Choroid plexus epithelial cell (primary cell): ENCODE results near the gene CXCR6.

Experiments
- DNase-seq: peaks from one replicate; pipeline ENCODE4 v3.0.0-alpha.2; 2010; ENCODE audit warnings: low read depth
- H3K4me3 ChIP-seq: 2 replicates; pipeline ENCODE4 v1.5.1; 2011; ENCODE audit warnings: low read depth, mild to moderate bottlenecking, control low read depth, low read length, moderate library complexity
- CTCF ChIP-seq: conservative IDR thresholded peaks from 2 replicates; pipeline ENCODE4 v1.5.1; 2011; ENCODE audit warnings: low read depth, mild to moderate bottlenecking, control low read depth, inconsistent platforms, low read length, moderate library complexity

Gene CXCR6

GRCh38 chr3:45981346-45982074 lies 38.2 kb downstream of the CXCR6 start:
- H3K4me3 ChIP-seq, result no peak overlapping the region
- TF ChIP-seq CTCF, result no peak
- DNase-seq, result peak; percentile 56

- no peak overlapping the region for H3K4me3 ChIP-seq
- DNase-seq, result no peak
- TF ChIP-seq CTCF, result no peak
These were observed 40.5 kb downstream of the CXCR6 start for GRCh38 chr3:45983770-45984169.

- H3K4me3 ChIP-seq, result no peak overlapping the region
- TF ChIP-seq CTCF, result no peak
- peak; percentile 63 for DNase-seq
These were observed 41.4 kb downstream of the CXCR6 start for GRCh38 chr3:45984331-45985312.

GRCh38 chr3:45985532-45986302 lies 42.5 kb downstream of the CXCR6 start:
- no peak for TF ChIP-seq CTCF
- DNase-seq, result no peak
- no peak overlapping the region for H3K4me3 ChIP-seq

- TF ChIP-seq CTCF, result no peak
- H3K4me3 ChIP-seq, result no peak overlapping the region
- peak; percentile 58 for DNase-seq
These were observed 43.2 kb downstream of the CXCR6 start for GRCh38 chr3:45986303-45986982.
